HG03175 (cell line): ENCODE data around the gene SPAG17.

Source experiments
- ATAC-seq: cut with Tn5 transposase; IDR thresholded peaks from one replicate; pipeline ENCODE4 v1.9.1; 2021; ENCODE audit warnings: mild to moderate bottlenecking, moderate library complexity; ENCODE audit not compliant: unreplicated experiment

The SPAG17 gene

GRCh38 chr1:118081387-118081786 is 103.6 kb downstream of the SPAG17 start:
- ATAC-seq = no peak

- no peak for ATAC-seq
Measured at GRCh38 chr1:118077331-118078045, 107.5 kb downstream of the SPAG17 start.

- ATAC-seq = no peak
Measured at GRCh38 chr1:118075116-118075515, 109.9 kb downstream of the SPAG17 start.

GRCh38 chr1:118073648-118074435 is 111.2 kb downstream of the SPAG17 start:
- no peak for ATAC-seq

GRCh38 chr1:118049981-118050380 is 135.0 kb downstream of the SPAG17 start:
- ATAC-seq = no peak

GRCh38 chr1:118047650-118048224 is 137.3 kb downstream of the SPAG17 start:
- ATAC-seq = no peak

GRCh38 chr1:118047006-118047649 is 137.9 kb downstream of the SPAG17 start:
- no peak for ATAC-seq

GRCh38 chr1:118043624-118044023 is 141.4 kb downstream of the SPAG17 start:
- no peak for ATAC-seq

GRCh38 chr1:118042501-118042900 is 142.5 kb downstream of the SPAG17 start:
- no peak for ATAC-seq

GRCh38 chr1:118039170-118039569 is 145.9 kb downstream of the SPAG17 start:
- ATAC-seq = no peak

GRCh38 chr1:118032883-118033282 is 152.1 kb downstream of the SPAG17 start:
- ATAC-seq = no peak

- ATAC-seq = no peak
Measured at GRCh38 chr1:118028267-118028666, 156.8 kb downstream of the SPAG17 start.

- no peak for ATAC-seq
Measured at GRCh38 chr1:118023199-118023598, 161.8 kb downstream of the SPAG17 start.

- no peak for ATAC-seq
Measured at GRCh38 chr1:118021668-118022067, 163.4 kb downstream of the SPAG17 start.

GRCh38 chr1:118018060-118018459 is 167.0 kb downstream of the SPAG17 start:
- no peak for ATAC-seq

- no peak for ATAC-seq
Measured at GRCh38 chr1:118013938-118014337, 171.1 kb downstream of the SPAG17 start.

- no peak for ATAC-seq
Measured at GRCh38 chr1:118013336-118013735, 171.7 kb downstream of the SPAG17 start.

GRCh38 chr1:118012515-118013124 is 172.4 kb downstream of the SPAG17 start:
- ATAC-seq = no peak

GRCh38 chr1:118008011-118008410 is 177.0 kb downstream of the SPAG17 start:
- no peak for ATAC-seq

- ATAC-seq = no peak
Measured at GRCh38 chr1:118007391-118007790, 177.6 kb downstream of the SPAG17 start.

- ATAC-seq = no peak
Measured at GRCh38 chr1:118004312-118004711, 180.7 kb downstream of the SPAG17 start.
